WERI-Rb-1 (cell line): ENCODE results near the gene CD38.

Experiments
- DNase-seq: peaks from one replicate; pipeline ENCODE4 v3.0.0-alpha.2; 2020
- H3K27ac ChIP-seq: fragments of 250-450 bp; sonication (Bioruptor Pico); 2 replicates; pipeline ENCODE4 v1.5.1; 2020; ENCODE audit warnings: mild to moderate bottlenecking, moderate library complexity
- H3K27me3 ChIP-seq: fragments of 250-450 bp; sonication (Bioruptor Pico); 2 replicates; pipeline ENCODE4 v1.5.1; 2021; ENCODE audit warnings: mild to moderate bottlenecking, low read depth, moderate library complexity; ENCODE audit not compliant: insufficient read depth, severe bottlenecking
- H3K36me3 ChIP-seq: fragments of 250-450 bp; sonication (Bioruptor Pico); 2 replicates; pipeline ENCODE4 v1.5.1; 2020; ENCODE audit warnings: mild to moderate bottlenecking, moderate library complexity
- H3K4me3 ChIP-seq: 2 replicates; pipeline ENCODE4 v1.5.1; 2011; ENCODE audit warnings: low read depth, mild to moderate bottlenecking, control low read depth, low read length
- H3K9me3 ChIP-seq: fragments of 250-450 bp; sonication (Bioruptor Pico); 2 replicates; pipeline ENCODE4 v1.5.1; 2021; ENCODE audit warnings: mild to moderate bottlenecking, moderate library complexity; ENCODE audit not compliant: severe bottlenecking
- CTCF ChIP-seq: IDR thresholded peaks from 2 replicates; pipeline ENCODE4 v1.5.1; 2011; ENCODE audit warnings: low read depth, mild to moderate bottlenecking, control low read depth, inconsistent platforms, low read length

CD38 gene

GRCh38 chr4:15776871-15777648, 1.1 kb upstream of the CD38 start:
- no peak overlapping the region for H3K27ac ChIP-seq
- TF ChIP-seq CTCF = no peak
- no peak overlapping the region for H3K4me3 ChIP-seq
- no peaks in the 10 kb centered on the region for H3K27me3 ChIP-seq
- H3K9me3 ChIP-seq = no peaks in the 10 kb centered on the region
- DNase-seq = no peak
- H3K36me3 ChIP-seq = no peaks in the 10 kb centered on the region

GRCh38 chr4:15777697-15778288, 335 bp upstream of the CD38 start:
- Histone ChIP-seq H3K36me3 (no peaks in the 10 kb centered on the region), H3K9me3 (no peaks in the 10 kb centered on the region), H3K27ac (no peak overlapping the region), H3K4me3 (no peak overlapping the region), H3K27me3 (no peaks in the 10 kb centered on the region)
- no peak for DNase-seq
- no peak for TF ChIP-seq CTCF

- H3K36me3 ChIP-seq = no peaks in the 10 kb centered on the region
- no peak for DNase-seq
- H3K27me3 ChIP-seq = no peaks in the 10 kb centered on the region
- no peak overlapping the region for H3K27ac ChIP-seq
- H3K9me3 ChIP-seq = no peaks in the 10 kb centered on the region
- H3K4me3 ChIP-seq = no peak overlapping the region
- TF ChIP-seq CTCF = peak; percentile 21; the same call in 1 of the 2 replicates
Measured at GRCh38 chr4:15779306-15779705, 1.2 kb downstream of the CD38 start.

- Histone ChIP-seq H3K9me3 (no peaks in the 10 kb centered on the region), H3K27me3 (no peaks in the 10 kb centered on the region), H3K36me3 (no peaks in the 10 kb centered on the region), H3K27ac (no peak overlapping the region), H3K4me3 (no peak overlapping the region)
- no peak for DNase-seq
- no peak for TF ChIP-seq CTCF
Measured at GRCh38 chr4:15779809-15780208, 1.7 kb downstream of the CD38 start.

- Histone ChIP-seq H3K36me3 (no peaks in the 10 kb centered on the region), H3K4me3 (no peak overlapping the region), H3K27ac (no peak overlapping the region), H3K27me3 (no peaks in the 10 kb centered on the region), H3K9me3 (no peaks in the 10 kb centered on the region)
- no peak for DNase-seq
- TF ChIP-seq CTCF = no peak
Measured at GRCh38 chr4:15781427-15782095, 3.4 kb downstream of the CD38 start.
